BE2C (cell line): ENCODE results near the gene RNF181.

Experiments used
- DNase-seq: peaks from one replicate; pipeline ENCODE4 v3.0.0-alpha.2; 2020
- H3K27me3 ChIP-seq: fragments of 250-450 bp; sonication (Bioruptor Pico); 2 replicates; pipeline ENCODE4 v1.5.1; 2020; ENCODE audit warnings: mild to moderate bottlenecking
- H3K36me3 ChIP-seq: fragments of 250-450 bp; sonication (Bioruptor Pico); 2 replicates; pipeline ENCODE4 v1.5.1; 2020; ENCODE audit warnings: mild to moderate bottlenecking
- H3K4me1 ChIP-seq: fragments of 250-450 bp; sonication (Bioruptor Pico); 2 replicates; pipeline ENCODE4 v1.5.1; 2020
- H3K4me3 ChIP-seq: 2 replicates; pipeline ENCODE4 v1.5.1; 2011; ENCODE audit warnings: low read depth, low read length
- H3K9me3 ChIP-seq: fragments of 250-450 bp; sonication (Bioruptor Pico); 2 replicates; pipeline ENCODE4 v1.5.1; 2020
- TF ChIP-seq, protein P1 (sequence below): IDR thresholded peaks from 2 replicates; pipeline ENCODE4 v1.5.1; 2012; ENCODE audit warnings: mild to moderate bottlenecking, low read depth, low read length

Gene RNF181

DNA sequence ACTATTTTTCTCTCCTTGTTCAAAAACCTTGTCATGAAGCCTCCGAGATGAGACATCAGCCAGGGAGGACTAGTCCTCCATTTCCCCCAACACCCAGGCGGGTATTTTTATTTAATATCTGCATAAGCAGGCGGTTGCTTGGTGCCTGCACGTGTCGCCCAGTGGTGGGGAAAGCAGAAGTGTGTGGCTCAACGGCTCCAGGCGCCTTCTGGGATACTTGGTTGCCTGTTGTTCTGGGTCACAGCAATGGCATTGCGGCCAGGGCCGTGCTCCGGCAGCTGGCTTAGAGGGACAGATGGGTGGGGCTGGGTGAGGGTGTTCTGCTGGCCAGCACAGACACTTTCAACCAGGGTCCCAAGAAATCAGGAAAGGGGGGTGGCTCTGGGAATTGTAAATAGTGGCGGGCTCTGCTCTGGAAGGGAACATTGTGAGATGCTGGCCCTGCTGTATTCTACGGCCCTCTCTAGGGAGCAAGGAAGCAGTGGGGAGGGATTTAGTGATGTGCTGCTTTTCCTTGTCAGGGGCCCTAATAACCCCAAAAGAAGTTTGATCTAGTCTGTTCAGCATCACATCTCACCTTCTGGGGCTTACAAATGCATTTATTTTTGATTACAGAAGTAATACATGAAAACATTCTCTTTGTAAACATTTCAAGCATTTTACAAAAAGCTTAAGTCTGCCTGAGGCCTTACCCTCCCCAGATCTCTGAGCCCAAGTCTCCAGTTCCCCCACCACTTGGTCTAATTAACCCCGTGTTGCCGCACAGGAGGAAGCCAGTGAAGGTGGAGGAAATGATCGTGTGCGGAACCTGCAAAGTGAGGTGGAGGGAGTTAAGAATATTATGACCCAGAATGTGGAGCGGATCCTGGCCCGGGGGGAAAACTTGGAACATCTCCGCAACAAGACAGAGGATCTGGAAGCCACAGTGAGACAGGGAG, 17.0 kb upstream of the RNF181 start:
- Histone ChIP-seq H3K9me3 (no peaks in the 10 kb centered on the region), H3K4me3 (no peak overlapping the region), H3K4me1 (no peaks in the 10 kb centered on the region), H3K27me3 (no peaks in the 10 kb centered on the region), H3K36me3 (no peaks in the 10 kb centered on the region)
- TF ChIP-seq, protein P1, sequence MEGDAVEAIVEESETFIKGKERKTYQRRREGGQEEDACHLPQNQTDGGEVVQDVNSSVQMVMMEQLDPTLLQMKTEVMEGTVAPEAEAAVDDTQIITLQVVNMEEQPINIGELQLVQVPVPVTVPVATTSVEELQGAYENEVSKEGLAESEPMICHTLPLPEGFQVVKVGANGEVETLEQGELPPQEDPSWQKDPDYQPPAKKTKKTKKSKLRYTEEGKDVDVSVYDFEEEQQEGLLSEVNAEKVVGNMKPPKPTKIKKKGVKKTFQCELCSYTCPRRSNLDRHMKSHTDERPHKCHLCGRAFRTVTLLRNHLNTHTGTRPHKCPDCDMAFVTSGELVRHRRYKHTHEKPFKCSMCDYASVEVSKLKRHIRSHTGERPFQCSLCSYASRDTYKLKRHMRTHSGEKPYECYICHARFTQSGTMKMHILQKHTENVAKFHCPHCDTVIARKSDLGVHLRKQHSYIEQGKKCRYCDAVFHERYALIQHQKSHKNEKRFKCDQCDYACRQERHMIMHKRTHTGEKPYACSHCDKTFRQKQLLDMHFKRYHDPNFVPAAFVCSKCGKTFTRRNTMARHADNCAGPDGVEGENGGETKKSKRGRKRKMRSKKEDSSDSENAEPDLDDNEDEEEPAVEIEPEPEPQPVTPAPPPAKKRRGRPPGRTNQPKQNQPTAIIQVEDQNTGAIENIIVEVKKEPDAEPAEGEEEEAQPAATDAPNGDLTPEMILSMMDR, result no peak
- no peak for DNase-seq

DNA sequence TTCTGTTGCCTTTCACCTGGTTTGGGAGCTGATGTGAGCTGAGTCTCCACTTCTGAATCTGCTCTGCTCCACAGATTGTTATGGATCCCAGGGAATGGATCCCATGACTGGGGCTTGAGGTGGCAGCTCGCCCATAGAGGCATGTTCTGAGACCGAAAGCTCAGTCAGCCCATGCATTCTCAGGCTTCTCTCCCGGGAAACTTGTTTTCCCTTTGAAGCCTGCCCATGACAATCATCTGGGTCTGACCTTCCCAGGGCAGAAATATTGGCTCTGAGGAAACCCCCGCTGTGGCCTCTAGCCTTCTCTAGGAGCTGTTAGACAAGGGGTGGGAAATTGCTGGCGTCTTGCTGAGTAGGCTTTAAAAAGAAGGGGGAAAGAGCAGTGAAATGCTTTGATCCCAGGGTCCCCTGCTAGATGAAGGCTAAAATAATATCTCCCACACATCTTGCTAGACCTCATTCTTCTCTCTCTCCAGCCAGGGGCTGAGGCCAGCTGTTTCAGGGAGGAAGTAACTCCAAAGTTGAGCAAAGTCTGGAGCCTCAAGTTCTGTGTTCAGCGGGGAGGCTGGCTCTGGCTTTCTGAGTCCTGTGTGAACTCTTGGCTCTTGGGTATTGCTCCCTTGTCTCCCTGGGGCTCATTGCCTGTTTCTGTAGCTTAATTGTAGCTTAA, 16.1 kb upstream of the RNF181 start:
- Histone ChIP-seq H3K9me3 (no peaks in the 10 kb centered on the region), H3K4me1 (no peaks in the 10 kb centered on the region), H3K4me3 (no peak overlapping the region), H3K36me3 (no peaks in the 10 kb centered on the region), H3K27me3 (no peaks in the 10 kb centered on the region)
- TF ChIP-seq, protein P1, result no peak
- no peak for DNase-seq

DNA sequence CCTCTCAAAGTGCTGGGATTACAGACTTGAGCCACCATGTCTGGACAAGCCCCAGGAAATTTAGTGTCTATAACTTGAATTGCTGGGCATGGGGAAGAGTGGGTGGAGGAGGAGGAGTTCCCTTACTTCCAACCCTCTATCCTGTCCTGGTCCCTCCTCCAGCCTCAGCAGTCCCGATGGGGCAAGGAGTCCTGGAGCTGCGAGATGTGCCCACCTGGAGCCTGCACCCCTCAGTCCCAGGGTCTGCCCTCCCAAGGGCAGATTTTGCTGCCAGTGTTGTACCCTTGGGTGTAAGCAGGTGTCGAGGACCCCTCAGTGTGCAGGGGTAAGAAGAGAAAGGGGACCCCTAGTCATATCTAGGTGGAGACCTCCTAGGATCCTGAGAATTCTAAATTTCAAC, 15.3 kb upstream of the RNF181 start:
- no peaks in the 10 kb centered on the region for H3K36me3 ChIP-seq
- TF ChIP-seq, protein P1, result no peak

DNA sequence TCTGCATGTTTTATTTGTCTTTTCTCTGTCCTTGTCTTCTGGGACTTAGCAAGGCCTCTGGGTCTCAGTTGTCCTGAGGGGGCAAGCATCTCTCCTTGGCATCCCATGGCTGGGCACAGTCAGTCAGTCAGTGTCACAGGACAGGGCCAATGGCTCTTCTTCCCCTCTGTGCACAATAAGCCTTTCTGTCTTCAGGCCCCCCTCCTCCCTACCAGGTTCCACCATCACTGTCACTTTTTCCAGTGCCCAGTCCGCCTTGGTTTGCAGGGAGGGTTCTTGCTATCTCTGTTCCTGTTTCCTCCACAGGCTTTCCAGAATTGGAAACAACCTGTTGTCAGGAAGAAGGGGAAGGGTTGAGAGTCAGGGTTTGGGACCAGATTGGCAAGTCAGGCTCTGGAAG, 13.1 kb upstream of the RNF181 start:
- no peak overlapping the region for H3K4me3 ChIP-seq
- H3K4me1 ChIP-seq, result no peaks in the 10 kb centered on the region
- no peaks in the 10 kb centered on the region for H3K36me3 ChIP-seq
- TF ChIP-seq, protein P1, result no peak
- DNase-seq, result no peak
- H3K27me3 ChIP-seq, result no peaks in the 10 kb centered on the region
- no peaks in the 10 kb centered on the region for H3K9me3 ChIP-seq

More for the DNA sequence above, 15.3 kb upstream of the RNF181 start:
- Histone ChIP-seq H3K4me3 (no peak overlapping the region), H3K9me3 (no peaks in the 10 kb centered on the region), H3K4me1 (no peaks in the 10 kb centered on the region), H3K27me3 (no peaks in the 10 kb centered on the region)
- DNase-seq, result no peak

DNA sequence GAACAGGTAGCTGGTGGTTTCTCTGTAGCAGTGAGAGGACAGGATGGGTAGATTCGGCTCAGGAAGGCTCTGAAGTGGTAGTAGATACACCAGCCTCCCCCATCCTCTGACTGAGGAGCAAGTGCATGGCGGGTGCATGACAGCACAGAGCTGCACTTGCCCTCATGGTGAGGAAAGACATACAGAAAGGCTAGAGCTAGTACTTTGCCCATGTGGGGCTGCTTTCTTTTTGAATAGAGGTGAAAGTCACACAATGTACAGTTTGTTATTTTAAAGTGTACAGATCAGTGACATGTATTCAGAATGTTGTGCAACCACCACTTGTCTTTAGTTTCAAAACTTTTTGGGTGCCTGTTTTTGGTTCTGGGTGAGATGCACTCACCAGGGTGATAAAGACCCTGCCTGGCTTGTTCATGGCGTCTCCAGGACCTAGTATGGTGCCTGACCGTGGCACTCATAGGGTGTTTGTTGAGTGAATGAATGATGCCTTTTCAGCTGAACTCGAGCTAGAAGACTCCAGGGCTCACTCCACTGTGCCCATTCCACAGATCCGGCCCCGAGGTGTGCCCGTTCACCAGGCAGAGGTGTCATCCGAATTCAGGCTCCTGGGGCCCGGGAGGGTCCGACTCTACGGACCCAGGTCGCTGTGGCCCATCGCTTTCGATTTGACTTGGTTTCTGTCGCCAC, 11.7 kb upstream of the RNF181 start:
- Histone ChIP-seq H3K27me3 (no peaks in the 10 kb centered on the region), H3K4me1 (no peaks in the 10 kb centered on the region), H3K4me3 (no peak overlapping the region; the same call in 1 of the 2 replicates), H3K36me3 (no peaks in the 10 kb centered on the region), H3K9me3 (no peaks in the 10 kb centered on the region)
- no peak for DNase-seq
- TF ChIP-seq, protein P1, result no peak
